HG03457 (cell line): ENCODE measurements around the gene TMEM250.

Experiments used
- ATAC-seq: cut with Tn5 transposase; IDR thresholded peaks from one replicate; pipeline ENCODE4 v1.9.1; 2021; ENCODE audit warnings: moderate number of reproducible peaks; ENCODE audit not compliant: unreplicated experiment

The TMEM250 gene

DNA sequence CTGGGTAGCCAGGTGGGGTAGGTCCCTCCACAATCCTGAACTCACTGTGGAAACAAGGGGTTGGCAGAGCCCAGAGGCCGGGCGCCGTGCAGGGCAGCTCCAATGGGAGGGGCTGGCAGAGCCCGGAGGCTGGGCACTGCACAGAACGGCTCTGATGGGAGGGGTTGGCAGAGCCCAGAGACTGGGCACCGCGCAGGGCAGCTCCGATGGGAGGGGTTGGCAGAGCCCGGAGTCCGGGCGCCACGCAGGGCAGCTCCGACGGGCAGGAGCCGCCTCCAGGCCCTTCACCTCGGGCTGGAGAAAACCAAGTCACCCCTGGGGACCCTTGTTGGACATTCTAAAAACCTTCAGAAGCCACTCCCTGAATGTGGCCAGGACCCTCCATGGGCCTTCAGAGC is 32.9 kb downstream of the TMEM250 start:
- ATAC-seq: no peak

DNA sequence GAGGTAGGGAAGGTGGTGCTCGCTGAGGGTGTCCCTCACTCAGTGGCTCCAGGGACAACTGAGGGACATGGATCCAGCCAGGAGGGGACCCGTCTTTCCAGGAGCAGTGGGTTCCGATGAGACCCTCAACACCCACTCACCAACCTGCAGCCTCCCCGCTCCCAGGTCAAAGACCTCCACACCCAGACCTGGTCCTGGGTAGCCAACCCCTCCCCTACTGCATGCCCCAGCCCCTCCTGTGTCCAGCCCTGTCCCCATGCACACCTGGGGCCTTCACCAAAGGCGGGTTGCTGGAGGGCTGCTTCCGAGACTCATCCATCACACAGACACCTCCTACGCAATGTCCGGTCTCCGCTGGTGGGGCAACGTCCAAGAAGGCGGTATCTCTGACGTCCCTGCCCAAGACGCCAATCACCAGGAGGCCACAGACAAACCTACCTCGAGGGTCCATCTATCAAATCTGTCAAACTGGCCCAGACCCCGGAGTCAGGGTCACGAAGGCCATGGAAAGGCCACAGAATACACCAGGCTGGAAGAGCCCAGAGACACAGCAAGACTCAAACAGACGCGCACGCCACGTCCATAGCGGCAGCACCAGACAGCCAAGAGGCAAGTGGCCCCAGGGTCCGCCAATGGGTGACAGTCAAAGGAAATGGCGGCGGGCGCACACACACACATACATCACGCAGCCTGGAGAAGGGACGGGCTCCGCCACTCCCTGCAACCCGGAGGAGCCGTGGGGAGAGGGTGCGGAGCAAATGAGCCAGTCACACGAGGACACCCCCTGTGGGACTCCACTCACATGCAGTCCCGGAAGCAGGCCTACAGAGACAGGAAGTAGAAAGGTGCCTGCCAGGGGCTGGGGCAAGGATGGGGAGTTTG is 34.4 kb downstream of the TMEM250 start:
- ATAC-seq: no peak

DNA sequence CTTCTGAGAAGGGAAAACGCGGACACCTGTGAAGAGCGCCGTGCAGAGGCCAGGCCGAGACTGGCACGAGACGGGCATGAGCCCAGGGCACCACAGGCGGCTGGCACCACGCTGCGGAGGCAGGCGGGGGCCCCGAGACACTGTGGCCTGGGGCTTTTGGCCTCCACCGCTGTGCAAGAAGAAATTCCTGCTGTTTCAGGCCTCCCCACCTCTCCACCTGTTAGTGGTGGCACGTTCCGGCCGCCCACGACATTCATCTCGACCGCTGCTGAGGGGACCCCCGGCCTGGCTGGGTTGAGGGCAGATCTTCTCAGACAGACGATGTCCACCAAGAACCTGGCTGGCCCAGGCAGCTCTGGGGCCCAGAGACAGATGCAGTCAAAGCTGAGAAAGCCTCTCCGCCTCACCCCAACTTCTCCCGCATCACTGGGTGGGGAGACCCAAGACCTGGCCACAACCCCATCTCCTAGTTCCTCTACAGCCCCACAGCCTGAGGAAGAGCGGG is 35.1 kb downstream of the TMEM250 start:
- no peak for ATAC-seq

DNA sequence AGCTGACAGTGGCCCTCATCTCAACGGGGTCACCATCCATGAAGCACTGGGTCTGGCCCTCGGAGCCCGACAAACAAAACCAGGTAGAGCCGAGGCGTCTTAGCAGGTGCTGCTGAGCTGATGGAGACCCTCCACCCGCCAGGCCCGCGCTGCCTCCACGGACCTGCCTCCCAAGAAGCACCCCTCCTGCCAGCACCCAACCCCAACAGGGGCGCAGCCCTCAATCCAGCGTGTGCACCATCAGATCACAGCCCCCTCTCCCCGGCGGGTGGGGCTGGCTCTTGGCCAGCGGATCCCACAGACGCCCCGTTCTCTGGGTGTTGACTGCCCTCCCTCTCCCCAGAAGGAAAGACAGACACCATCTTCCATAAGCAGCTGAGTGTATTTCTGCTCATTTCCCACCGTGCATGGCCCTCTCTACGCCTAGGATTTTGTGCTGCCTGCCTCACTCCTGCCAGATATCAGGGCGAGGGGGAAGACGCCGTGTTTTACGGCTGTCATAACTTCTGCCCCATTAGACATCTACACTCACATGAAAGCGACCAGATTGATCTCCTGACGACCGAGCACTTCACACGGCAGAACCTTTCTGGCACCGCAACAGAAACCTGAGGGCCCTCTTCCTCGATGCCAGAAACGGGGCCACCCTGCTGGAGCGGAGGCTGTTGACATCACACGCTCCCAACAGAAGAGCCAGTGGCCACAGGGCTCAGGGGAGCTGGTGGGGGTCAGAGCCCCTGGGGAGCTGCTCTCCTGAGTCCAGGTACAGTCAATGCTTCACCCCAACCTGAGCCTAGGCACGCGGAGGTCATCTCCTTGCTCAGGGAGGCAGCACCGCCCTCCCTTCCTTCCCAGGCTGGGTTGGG is 35.9 kb downstream of the TMEM250 start:
- ATAC-seq: no peak

DNA sequence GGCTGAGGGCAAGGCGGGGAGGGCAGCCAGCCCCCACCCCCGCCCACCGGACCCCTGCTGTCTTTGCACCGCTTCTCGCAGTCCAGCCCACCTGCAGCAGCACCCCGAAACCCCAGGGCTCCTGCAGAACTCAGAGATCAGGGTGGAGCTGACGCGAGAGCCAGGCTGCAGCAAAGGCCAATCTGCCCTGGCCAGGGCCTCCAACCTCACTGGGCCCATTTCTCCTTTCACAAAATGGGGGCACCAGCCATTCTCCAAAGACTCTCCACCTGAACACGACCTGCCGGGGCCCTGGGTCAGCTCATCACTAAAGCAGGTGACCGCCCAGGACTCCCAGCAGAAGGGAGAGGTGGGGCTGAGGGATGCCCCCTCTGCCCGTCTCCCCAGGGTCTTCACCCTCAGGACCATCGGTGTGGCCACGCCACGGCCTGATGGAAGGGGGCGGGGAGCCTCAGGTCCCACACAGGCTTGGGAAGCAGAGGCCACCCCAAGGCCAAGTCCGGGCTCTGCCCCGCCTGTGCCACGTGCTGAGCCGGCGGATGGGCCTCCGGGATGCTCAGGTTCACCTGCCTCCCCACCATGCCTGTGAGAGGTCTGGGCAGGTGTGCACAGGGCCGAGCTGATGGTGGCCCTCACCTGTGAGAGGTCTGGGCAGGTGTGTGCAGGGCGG is 36.7 kb downstream of the TMEM250 start:
- no peak for ATAC-seq

DNA sequence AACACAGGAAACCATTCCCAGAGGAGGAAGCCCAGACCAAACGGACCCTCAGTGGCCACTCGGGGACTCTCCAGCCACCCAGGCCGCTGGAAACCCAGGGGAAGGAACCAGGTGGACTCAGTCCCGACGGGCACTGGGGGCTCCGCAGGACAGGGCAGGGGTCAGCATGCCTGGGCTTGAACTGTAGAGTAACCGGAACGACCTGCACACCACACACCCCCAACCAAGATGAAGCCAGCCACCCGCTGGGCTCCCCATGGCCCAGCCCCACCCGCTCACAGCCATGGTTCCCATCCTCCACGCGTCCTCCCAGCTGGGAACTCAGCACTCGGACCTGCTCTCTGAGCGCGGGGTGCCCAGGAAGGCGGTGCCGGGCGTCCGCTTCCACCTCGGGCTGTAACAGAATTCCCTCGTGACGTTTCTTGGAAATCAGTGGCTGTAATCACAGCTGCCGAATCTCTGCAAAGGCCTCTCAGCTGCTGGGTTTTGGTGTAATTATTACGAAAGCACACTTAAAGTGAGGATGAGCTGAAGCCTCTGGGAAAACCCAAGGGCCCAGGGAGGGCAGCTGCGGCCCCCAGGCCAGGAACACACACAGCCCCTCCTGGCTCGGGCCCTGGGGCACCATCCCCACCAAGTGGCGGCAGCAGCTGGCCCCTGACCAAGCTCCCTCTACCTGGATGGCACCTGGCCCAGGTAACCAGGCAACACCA is 37.4 kb downstream of the TMEM250 start:
- no peak for ATAC-seq

DNA sequence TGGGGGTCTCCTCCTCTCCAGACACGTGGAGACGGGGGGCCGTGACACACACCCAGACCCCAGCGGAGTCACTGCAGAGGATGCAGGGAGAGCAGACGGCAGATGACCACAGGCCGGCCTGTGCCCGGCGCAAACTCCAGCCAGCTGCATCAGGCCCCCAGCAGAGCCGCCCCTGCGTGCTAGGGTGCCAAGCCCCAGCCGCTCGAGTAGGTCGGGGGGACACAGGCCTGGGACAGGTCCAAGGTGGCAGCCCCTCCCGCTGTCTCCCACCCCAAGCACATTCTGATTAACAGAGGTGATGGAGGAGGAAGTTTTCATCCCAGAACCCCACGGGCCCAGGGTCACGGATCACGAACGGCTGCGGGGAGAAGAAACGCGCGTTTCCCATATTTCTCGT is 38.0 kb downstream of the TMEM250 start:
- ATAC-seq: no peak

DNA sequence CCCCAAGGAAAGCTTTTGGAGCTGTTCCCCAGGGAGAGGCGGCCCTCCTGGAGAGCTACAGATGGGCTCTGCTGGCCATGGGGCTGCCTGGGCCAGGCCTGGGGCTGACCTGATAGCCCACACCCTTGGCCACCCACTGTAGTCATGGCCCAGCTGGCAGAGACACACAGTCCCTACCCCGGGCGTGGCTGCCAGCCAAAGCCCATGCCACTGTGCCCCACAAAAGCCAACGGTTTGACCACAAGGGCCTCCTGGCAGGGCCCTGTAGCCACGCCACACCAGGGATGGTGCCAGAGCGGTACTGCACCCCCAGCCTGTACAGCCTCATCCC is 38.8 kb downstream of the TMEM250 start:
- no peak for ATAC-seq

DNA sequence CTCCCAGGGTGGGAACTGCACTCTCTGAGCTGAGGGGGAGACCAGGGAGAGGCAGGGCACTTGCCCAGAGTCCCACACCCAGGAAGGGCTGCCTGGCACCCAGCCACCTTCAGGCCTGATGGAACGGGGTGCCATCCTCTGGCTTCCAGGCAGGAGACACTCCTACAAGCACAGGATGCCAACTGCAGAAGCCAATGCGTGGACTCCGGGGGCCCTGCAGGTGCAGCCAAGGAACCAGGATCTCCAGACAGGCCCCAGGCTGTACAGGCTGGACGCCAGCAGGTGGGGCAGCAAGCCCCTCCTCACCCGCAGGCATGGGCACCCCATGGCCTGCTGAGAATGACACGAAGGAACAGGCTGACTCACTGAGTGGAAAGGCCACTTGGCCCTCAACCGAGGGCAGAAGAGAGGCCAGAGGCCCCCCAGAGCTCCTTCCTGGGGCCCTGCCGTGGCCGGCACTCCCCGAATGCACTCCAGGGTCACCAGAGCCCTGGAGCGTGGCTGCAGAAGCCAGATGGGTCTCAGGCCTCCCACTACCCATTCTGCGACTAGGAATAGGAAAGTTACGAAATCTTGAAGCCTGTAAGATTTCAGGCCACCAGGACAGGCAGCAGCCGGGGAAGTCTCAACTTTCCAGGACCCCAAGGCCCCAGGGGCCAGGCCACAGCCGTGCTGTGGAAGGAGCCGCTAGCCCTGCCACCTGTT is 39.3 kb downstream of the TMEM250 start:
- ATAC-seq: no peak

DNA sequence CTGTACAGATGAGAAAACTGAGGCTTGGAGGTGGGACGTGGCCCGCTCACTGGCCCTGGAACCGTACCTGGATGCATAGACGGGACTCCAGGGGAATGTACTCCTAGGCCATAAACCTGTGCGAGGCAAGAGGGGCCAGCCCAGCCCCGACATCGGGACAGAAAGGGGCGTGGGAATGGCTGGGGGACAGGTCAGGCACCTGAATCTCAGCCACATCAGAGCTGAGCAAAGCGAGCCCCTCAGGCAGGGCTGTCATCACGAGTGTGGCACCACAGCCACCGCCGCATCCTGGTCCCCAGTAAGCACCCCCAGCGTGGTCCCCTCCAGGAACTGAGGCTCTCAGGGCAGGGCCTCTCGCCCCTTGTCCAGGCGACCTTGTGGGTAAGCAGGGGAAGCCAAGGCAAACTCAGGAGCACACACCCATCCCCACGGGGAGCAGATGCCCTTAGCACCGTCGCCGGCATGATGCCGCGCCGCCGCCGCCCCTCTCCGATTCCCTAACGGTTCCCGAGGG is 40.1 kb downstream of the TMEM250 start:
- no peak for ATAC-seq

DNA sequence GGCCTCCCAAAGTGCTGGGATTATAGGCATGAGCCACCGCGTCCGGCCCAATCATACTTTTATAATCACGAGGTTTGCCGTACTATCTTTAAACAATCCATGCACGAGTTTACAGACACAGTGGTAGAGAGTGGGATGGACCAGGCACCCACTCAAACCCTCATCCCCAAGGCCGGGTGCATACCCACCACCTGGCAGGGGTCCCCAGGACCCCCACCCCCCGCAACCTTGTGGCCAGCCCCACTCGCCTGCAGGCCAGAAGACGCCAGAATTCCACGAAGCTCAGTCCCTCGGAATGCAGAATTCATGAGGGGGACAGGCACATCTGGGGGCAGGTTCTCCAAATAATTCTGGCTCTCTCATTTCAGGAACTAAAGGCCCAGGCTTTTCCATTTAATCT is 40.7 kb downstream of the TMEM250 start:
- ATAC-seq: no peak

DNA sequence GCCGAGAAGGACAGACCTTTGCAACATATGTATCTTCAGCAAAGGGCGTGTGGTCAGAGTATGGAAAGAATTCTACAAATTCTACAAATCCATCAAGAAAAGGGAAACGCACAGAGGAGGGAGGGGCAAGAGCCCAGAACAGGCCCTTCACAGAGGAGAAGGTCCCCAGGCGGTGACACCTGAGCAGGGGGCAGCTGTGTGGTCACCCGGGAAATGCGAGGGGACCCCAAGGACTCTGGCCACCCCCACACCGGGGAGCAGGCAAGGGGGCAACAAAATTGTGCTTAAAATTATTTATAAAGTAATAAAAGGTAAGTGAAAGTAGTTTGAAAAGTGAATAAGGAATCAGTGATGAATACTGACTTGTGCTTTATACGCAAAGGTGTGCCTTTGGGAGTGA is 41.2 kb downstream of the TMEM250 start:
- ATAC-seq: no peak

DNA sequence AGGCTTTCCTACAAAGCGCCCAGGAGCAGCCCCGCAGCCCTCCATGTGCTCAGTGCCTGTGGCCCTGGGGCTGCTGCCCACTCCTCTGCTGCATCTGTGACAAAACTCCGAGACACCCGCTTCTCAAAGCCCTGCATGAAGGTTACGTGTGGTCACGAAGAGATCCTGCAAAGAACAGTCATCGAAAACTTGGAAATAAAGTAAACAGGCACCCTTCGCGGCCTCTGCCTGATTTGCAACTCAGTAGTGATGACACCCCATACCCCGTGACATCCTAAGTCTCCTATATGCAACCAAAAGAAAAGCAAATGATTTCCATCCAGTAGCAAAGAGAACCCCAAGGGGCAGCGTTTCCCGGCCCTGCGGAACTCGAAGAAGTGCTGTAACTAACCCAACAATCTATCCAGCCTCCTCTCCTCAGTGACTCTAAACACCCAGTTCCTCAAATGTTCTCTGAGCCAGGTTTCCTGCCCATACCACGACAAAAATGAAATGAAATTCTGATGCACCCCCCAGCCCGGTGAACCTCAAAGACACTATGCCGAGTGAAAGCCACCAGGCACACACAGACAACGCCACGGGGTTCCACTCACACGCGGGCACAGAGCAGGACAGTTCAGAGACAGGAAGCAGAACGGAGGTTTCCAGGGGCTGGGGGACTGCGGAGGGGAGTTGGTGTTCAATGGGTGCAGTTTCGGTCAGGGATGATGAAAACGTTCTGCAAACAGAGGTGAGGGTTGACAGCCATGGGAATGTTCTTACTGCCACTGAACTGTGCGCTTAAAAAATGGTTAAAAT is 42.6 kb downstream of the TMEM250 start:
- no peak for ATAC-seq

DNA sequence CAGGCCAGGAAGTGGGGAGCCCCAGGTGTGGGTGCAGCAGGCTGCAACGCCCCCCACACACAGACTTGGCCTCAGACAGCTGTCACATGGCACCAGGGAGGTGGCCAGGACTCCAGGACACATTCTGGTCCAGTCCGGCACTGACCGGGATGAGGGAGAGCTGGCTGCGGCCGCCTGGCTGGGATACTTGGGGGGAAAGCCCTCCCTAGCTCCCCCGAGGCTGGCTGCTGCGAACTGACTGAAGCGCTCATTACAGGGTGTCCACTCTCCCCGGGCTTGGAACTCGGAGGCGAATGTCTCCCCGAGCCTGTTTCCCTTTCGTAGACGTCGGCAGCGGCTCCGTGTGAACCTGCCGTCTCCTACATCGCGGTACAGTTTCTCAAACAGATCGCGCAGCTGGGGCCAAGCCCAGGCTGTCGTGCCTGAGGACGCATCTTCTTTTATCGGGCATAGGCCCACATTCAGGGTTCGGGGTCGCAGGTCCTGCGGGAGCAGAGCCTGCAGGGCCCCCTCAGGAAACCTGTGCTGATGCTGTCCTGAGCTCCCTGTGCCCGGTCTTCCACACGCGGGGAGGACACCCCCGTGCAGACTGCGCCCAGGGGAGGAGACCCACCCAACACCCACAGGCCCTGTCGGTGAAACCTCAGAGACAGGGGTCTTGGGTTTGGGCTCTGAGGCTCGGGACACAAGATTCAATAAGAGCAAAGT is 43.4 kb downstream of the TMEM250 start:
- no peak for ATAC-seq

DNA sequence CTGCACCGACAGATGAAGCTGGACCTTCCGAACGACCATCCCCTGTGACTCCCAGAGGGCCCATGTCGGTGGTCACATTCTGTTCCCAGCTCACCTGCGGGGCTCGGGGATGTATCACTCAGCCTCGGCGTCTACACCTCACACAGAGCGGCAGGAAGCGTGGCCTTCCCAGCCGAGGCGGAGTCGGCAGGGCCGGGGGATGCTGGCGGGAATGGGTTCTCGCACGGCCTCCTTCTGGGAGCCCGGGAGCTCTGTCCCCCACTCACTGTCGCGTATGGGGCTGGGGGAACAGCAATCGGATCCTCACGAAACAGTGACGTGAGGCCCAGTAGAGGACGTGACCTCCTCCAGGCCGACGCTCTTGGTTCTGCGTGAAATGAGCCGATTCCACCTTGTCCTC is 44.0 kb downstream of the TMEM250 start:
- ATAC-seq: no peak
